ENCODE results near the gene SREK1. TPM values are rescaled to one million over a fixed set of nuclear protein-coding genes. Genes with fewer than 3 reads are reported as not detected.

The SREK1 gene
- total RNA-seq, 1 donor from 2014 or later, result 27.5 TPM

DNA sequence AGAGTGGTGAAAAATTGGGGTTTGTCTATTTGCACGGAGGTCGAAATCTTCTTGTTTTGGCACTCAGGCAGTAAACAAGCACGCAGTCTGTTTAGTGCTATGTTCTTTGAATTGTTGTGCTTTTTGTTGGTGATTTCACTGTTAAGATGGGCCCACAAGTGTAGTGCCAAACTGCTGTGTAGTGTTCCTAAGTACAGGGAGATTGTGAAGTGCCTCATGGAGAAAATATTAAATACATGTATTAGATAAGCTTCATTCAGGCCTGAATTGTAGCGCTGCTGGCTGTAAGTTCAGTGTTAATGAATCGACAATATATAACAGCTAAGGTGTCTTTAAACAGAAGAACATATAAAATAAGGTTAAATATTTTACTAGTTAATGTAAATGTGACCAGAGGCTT is 17.3 kb downstream of the SREK1 start:
- H3K4me3 ChIP-seq (ENCODE audit: low read depth, low read length), result no peak overlapping the region
- TF ChIP-seq, protein P1, sequence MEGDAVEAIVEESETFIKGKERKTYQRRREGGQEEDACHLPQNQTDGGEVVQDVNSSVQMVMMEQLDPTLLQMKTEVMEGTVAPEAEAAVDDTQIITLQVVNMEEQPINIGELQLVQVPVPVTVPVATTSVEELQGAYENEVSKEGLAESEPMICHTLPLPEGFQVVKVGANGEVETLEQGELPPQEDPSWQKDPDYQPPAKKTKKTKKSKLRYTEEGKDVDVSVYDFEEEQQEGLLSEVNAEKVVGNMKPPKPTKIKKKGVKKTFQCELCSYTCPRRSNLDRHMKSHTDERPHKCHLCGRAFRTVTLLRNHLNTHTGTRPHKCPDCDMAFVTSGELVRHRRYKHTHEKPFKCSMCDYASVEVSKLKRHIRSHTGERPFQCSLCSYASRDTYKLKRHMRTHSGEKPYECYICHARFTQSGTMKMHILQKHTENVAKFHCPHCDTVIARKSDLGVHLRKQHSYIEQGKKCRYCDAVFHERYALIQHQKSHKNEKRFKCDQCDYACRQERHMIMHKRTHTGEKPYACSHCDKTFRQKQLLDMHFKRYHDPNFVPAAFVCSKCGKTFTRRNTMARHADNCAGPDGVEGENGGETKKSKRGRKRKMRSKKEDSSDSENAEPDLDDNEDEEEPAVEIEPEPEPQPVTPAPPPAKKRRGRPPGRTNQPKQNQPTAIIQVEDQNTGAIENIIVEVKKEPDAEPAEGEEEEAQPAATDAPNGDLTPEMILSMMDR (conservative IDR thresholded peaks at IDR 0.05; ENCODE audit: low read depth, low read length), result no peak
- no peak for DNase-seq (ENCODE audit: low read depth)

DNA sequence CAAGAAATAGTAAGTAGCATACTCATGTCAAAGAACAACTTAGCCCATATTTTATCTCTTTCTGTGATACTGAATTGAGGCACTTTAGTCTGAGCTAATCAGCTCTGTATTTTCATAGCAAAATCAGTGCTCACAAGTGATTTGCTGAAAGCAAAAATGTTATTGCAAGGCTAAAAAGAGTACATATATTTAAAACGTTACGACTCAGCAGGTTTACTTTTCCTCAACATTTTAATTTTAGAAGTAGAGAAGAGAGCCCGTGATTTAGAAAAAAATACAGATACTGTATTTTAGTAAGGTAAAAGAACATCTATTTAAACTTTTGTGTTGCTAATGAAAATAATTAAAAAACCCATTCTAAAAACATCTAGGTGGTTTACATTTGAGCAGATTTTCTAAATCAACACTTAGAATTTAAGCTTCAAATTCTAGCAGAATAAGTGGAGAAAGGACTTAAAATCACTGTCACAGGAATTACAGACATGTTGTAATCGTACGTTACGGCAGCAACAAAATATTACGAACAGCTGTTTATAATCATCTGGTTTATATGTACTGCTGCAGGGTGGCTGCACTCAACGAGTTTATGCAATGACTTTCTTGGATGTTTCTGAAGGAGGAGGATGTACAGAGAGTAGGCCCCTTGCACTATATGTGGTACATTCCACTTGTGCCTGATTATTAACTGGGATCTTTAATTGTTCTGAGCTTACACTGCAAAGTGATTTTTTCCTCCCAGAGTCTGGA is 20.1 kb downstream of the SREK1 start:
- no peak overlapping the region for H3K4me3 ChIP-seq (ENCODE audit: low read depth, low read length)
- no peak for DNase-seq (ENCODE audit: low read depth)
- TF ChIP-seq, protein P1 (conservative IDR thresholded peaks at IDR 0.05; ENCODE audit: low read depth, low read length), result no peak

DNA sequence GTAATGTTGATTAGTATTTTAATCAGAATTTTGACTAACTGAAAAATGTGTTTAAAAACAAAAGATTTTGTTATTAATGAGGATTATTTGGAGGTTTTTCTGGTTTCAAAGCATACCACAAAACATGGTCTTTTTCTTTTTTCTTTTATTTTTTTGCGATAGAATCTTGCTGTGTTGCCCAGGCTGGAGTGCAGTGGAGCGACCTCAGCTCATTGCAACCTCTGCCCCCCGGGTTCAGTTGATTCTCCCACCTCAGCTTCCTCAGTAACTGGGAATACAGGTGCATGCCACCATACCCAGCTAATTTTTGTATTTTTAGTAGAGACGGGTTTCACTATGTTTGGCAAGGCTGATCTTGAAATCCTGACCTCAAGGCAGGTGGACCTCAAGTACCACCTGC is 24.1 kb downstream of the SREK1 start:
- TF ChIP-seq, protein P1 (conservative IDR thresholded peaks at IDR 0.05; ENCODE audit: low read depth, low read length), result no peak
- no peak overlapping the region for H3K4me3 ChIP-seq (ENCODE audit: low read depth, low read length)
- no peak for DNase-seq (ENCODE audit: low read depth)

DNA sequence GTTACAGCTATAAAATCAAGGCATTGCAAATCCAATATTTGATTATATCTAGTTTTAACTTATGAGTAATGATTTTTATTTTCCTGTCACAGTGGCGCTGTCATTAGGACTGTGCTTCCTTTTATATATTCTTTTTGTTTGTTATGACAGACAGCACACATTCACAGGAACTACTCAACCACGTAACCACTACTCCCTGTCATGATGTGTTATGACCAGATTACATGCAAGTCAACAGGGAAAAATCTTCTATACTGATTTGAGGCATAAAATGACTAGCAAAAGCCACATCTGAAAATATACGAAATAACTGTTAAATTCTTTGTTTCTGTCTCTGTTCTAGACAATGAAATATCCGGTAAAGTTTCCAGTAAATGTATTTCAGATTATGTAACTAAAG is 25.4 kb downstream of the SREK1 start:
- no peak overlapping the region for H3K4me3 ChIP-seq (ENCODE audit: low read depth, low read length)
- DNase-seq (ENCODE audit: low read depth), result peak; percentile 40
- TF ChIP-seq, protein P1 (conservative IDR thresholded peaks at IDR 0.05; ENCODE audit: low read depth, low read length), result no peak

DNA sequence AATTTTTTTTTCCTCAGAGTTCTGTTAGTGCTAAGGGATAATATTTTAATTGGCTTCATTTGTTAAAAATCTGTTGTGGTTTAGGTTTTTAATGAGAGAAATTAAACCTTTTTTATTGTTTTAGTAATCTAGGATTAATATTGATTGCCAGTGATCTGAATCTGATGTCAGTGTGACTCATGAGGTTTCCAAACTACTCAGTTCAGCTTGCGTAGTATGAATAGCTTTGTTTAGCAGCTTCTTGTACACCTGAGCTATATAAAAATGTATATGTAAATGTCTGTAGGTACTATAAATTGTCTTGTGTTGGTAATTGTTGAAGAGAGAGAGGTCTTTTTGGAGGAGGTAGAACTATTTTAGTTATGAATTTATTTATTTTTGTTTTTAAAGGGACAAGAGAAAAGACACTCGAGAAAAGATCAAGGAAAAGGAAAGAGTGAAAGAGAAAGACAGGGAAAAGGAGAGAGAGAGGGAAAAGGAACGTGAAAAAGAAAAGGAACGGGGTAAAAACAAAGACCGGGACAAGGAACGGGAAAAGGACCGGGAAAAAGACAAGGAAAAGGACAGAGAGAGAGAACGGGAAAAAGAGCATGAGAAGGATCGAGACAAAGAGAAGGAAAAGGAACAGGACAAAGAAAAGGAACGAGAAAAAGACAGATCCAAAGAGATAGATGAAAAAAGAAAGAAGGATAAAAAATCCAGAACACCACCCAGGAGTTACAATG is 26.3 kb downstream of the SREK1 start:
- no peak overlapping the region for H3K4me3 ChIP-seq (ENCODE audit: low read depth, low read length)
- TF ChIP-seq, protein P1 (conservative IDR thresholded peaks at IDR 0.05; ENCODE audit: low read depth, low read length), result no peak
- DNase-seq (ENCODE audit: low read depth), result no peak

DNA sequence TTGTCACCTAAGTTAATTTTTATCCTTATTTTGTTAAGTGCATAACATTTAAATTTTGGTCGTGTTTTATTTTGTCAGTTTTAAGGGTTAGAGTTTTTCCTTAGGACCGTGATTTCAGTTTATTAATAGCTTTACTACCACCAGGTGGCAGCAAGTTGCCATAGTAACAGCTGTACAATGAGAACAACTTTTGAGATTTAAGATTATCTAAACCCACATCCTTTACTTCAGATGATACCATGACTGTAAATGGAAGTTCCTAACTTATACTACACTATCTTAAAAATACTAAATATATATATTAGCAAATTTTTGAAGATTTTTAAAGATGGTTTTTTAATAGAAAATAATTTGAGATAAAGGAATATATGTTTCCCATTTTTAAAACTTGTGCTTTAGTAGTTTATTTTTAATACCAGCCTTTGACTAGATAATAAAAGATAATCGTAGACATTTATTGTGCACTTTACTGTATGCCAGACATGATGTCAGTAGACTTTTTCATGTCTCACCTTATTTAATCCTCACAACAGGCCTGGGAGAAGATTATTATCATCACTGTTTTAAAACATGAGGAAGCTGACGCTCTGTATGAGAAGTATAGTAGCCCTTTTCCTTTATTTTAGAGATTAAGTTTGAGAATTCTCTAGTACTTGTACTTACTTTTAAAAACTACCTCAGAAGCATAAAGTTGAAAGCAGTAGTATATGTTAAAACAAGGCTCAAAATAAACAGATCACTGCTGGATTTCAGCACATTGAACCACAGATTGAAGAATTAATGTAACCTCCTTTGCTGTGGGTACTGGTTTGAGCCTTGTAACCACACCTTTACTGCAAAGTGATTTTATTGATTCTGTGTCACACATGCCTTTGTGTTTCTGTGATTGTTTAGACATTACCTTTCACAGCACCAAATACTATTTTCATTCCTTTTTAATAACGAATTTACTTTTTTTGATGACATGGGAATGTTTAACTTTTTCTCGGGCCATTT is 27.5 kb downstream of the SREK1 start:
- H3K4me3 ChIP-seq (ENCODE audit: low read depth, low read length), result no peak overlapping the region
- DNase-seq (ENCODE audit: low read depth), result no peak
- TF ChIP-seq, protein P1 (conservative IDR thresholded peaks at IDR 0.05; ENCODE audit: low read depth, low read length), result peak; percentile 60

Measured in epithelial cell of proximal tubule (primary cell).